ENCODE results near the gene ST3GAL5.

ST3GAL5 gene

GRCh38 chr2:85803704-85804425, 84.9 kb downstream of the ST3GAL5 start:
- TF ChIP-seq, protein P1, sequence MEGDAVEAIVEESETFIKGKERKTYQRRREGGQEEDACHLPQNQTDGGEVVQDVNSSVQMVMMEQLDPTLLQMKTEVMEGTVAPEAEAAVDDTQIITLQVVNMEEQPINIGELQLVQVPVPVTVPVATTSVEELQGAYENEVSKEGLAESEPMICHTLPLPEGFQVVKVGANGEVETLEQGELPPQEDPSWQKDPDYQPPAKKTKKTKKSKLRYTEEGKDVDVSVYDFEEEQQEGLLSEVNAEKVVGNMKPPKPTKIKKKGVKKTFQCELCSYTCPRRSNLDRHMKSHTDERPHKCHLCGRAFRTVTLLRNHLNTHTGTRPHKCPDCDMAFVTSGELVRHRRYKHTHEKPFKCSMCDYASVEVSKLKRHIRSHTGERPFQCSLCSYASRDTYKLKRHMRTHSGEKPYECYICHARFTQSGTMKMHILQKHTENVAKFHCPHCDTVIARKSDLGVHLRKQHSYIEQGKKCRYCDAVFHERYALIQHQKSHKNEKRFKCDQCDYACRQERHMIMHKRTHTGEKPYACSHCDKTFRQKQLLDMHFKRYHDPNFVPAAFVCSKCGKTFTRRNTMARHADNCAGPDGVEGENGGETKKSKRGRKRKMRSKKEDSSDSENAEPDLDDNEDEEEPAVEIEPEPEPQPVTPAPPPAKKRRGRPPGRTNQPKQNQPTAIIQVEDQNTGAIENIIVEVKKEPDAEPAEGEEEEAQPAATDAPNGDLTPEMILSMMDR (IDR thresholded peaks at IDR 0.05; ENCODE audit: low read depth, low read length, missing control alignments): no peak
- no peak for DNase-seq (ENCODE audit: low read depth)

DNA sequence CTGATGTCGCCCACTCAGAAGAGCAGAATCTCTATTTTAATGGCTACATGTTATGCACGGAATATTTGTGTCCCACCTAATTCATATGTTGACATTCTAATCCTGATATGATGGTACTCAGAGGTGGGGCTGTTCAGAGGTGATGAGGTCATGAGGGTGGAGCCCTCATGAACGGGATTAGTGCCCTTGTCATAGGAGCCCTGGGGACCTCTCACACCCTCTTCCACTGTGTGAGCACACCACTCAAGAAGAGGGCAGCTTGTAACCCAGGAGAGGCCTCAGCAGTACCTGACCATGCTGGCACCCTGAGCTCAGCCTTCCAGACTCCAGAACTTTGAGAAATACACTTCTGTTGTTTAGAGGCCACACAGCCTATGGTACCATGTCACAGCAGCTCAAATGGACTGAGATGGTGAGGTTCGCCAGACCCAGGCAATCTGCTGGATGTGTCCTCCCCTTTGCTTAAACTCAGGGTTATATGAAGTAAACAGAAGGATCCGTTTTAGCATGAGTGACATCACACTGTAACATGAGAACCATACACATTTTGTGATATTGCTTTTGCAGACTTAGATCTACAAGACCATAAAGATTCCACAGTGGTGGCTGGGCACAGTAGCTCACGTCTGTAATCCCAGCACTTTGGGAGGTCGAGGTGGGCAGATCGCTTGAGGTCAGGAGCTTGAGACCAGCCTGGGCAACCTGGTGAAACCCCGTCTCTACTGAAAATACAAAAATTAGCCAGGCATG, 86.3 kb downstream of the ST3GAL5 start:
- TF ChIP-seq, protein P1 (IDR thresholded peaks at IDR 0.05; ENCODE audit: low read depth, low read length, missing control alignments): no peak
- no peak for DNase-seq (ENCODE audit: low read depth)

More at GRCh38 chr2:85803704-85804425, 84.9 kb downstream of the ST3GAL5 start:
- H3K4me3 ChIP-seq (ENCODE audit: low read depth, low read length): no peak overlapping the region

GRCh38 chr2:85801871-85802270, 86.9 kb downstream of the ST3GAL5 start:
- no peak for DNase-seq (ENCODE audit: low read depth)
- TF ChIP-seq, protein P1 (IDR thresholded peaks at IDR 0.05; ENCODE audit: low read depth, low read length, missing control alignments): no peak
- H3K4me3 ChIP-seq (ENCODE audit: low read depth, low read length): no peak overlapping the region

More for the DNA sequence above, 86.3 kb downstream of the ST3GAL5 start:
- no peak overlapping the region for H3K4me3 ChIP-seq (ENCODE audit: low read depth, low read length)

GRCh38 chr2:85800586-85800985, 88.2 kb downstream of the ST3GAL5 start:
- no peak for DNase-seq (ENCODE audit: low read depth)
- no peak overlapping the region for H3K4me3 ChIP-seq (ENCODE audit: low read depth, low read length)
- TF ChIP-seq, protein P1 (IDR thresholded peaks at IDR 0.05; ENCODE audit: low read depth, low read length, missing control alignments): no peak

GRCh38 chr2:85799215-85799956, 89.4 kb downstream of the ST3GAL5 start:
- H3K4me3 ChIP-seq (ENCODE audit: low read depth, low read length): no peak overlapping the region
- TF ChIP-seq, protein P1 (IDR thresholded peaks at IDR 0.05; ENCODE audit: low read depth, low read length, missing control alignments): no peak
- no peak for DNase-seq (ENCODE audit: low read depth)

GRCh38 chr2:85797921-85798320, 90.9 kb downstream of the ST3GAL5 start:
- TF ChIP-seq, protein P1 (IDR thresholded peaks at IDR 0.05; ENCODE audit: low read depth, low read length, missing control alignments): no peak
- DNase-seq (ENCODE audit: low read depth): no peak
- H3K4me3 ChIP-seq (ENCODE audit: low read depth, low read length): no peak overlapping the region
